ENCODE data around the gene LEMD2.
A peak's percentile ranks its signal among the peaks of the same experiment; 100 is the strongest.

LEMD2 gene

GRCh38 chr6:33788694-33789549, at the start of gene LEMD2:
Gene LEMD2, minus strand, starts transcription at chr6:33789130. Its CDS starts 14 bp downstream, at chr6:33789116.
- POLR2A ChIA-PET = interaction anchor here (0.8 to 2.6 kb wide), 4 partner anchors 10 to 77 kb away, joined by 3 to 13 read pairs (median 7); partner anchors contain the start of gene UQCC2
- TF ChIP-seq L3MBTL2 (conservative IDR thresholded peaks at IDR 0.05) (no peak), BHLHE40 (IDR thresholded peaks at IDR 0.05; ENCODE audit: borderline replicate concordance) (no peak), SUZ12 (IDR thresholded peaks at IDR 0.05) (no peak), HDGF (IDR thresholded peaks at IDR 0.05; ENCODE audit: borderline replicate concordance) (no peak), FOXM1 (IDR thresholded peaks at IDR 0.05; ENCODE audit: borderline replicate concordance) (no peak), SP1 (IDR thresholded peaks at IDR 0.05) (no peak), TARDBP (IDR thresholded peaks at IDR 0.05) (no peak), ELF4 (IDR thresholded peaks at IDR 0.05) (peak; percentile 59), ZNF384 (IDR thresholded peaks at IDR 0.05) (no peak), PKNOX1 (IDR thresholded peaks at IDR 0.05) (peak; percentile 72), LEF1 (IDR thresholded peaks at IDR 0.05; ENCODE audit: borderline replicate concordance) (no peak)
- DNase-seq (ENCODE audit: extremely low spot score) = peak; percentile 95
- CTCF ChIA-PET = interaction anchor here (0.9 kb wide), 1 partner anchor 17 kb away, joined by 3 read pairs; no protein-coding TSS in a partner anchor

- no peak for DNase-seq (ENCODE audit: extremely low spot score)
- TF ChIP-seq NFRKB (IDR thresholded peaks at IDR 0.05) (no peak), FOXM1 (IDR thresholded peaks at IDR 0.05; ENCODE audit: borderline replicate concordance) (no peak), ARNT (IDR thresholded peaks at IDR 0.05) (no peak), TARDBP (IDR thresholded peaks at IDR 0.05) (no peak), ELF4 (IDR thresholded peaks at IDR 0.05) (no peak), SUZ12 (IDR thresholded peaks at IDR 0.05) (no peak), FOXK2 (IDR thresholded peaks at IDR 0.05) (no peak), ZNF384 (IDR thresholded peaks at IDR 0.05) (no peak), BHLHE40 (IDR thresholded peaks at IDR 0.05; ENCODE audit: borderline replicate concordance) (no peak), HDGF (IDR thresholded peaks at IDR 0.05; ENCODE audit: borderline replicate concordance) (no peak), CTBP1 (IDR thresholded peaks at IDR 0.05; ENCODE audit: borderline replicate concordance) (no peak), LEF1 (IDR thresholded peaks at IDR 0.05; ENCODE audit: borderline replicate concordance) (no peak), PKNOX1 (IDR thresholded peaks at IDR 0.05) (no peak), FOXA1 (IDR thresholded peaks at IDR 0.05) (no peak), L3MBTL2 (conservative IDR thresholded peaks at IDR 0.05) (no peak), SP1 (IDR thresholded peaks at IDR 0.05) (no peak)
- POLR2A ChIA-PET = interaction anchor here (0.8 kb wide), 1 partner anchor 26 kb away, joined by 3 read pairs; no protein-coding TSS in a partner anchor
- CTCF ChIA-PET = no interaction called here
Observed at GRCh38 chr6:33837971-33838665, 49.2 kb upstream of the LEMD2 start.

GRCh38 chr6:33836806-33837469, 48.0 kb upstream of the LEMD2 start:
- TF ChIP-seq ELF4 (IDR thresholded peaks at IDR 0.05) (no peak), ARNT (IDR thresholded peaks at IDR 0.05) (no peak), NFRKB (IDR thresholded peaks at IDR 0.05) (no peak), LEF1 (IDR thresholded peaks at IDR 0.05; ENCODE audit: borderline replicate concordance) (no peak), HDGF (IDR thresholded peaks at IDR 0.05; ENCODE audit: borderline replicate concordance) (no peak), L3MBTL2 (conservative IDR thresholded peaks at IDR 0.05) (no peak), SUZ12 (IDR thresholded peaks at IDR 0.05) (no peak), TARDBP (IDR thresholded peaks at IDR 0.05) (no peak), PKNOX1 (IDR thresholded peaks at IDR 0.05) (no peak), CTBP1 (IDR thresholded peaks at IDR 0.05; ENCODE audit: borderline replicate concordance) (no peak), FOXK2 (IDR thresholded peaks at IDR 0.05) (no peak), FOXM1 (IDR thresholded peaks at IDR 0.05; ENCODE audit: borderline replicate concordance) (no peak), BHLHE40 (IDR thresholded peaks at IDR 0.05; ENCODE audit: borderline replicate concordance) (no peak), ZNF384 (IDR thresholded peaks at IDR 0.05) (no peak), FOXA1 (IDR thresholded peaks at IDR 0.05) (no peak), SP1 (IDR thresholded peaks at IDR 0.05) (no peak)
- no peak for DNase-seq (ENCODE audit: extremely low spot score)
- ChIA-PET CTCF (interaction anchor here (0.6 kb wide), 1 partner anchor 13 kb away, joined by 3 read pairs; no protein-coding TSS in a partner anchor), POLR2A (no interaction called here)

GRCh38 chr6:33834401-33835392, 45.8 kb upstream of the LEMD2 start:
- no peak for DNase-seq (ENCODE audit: extremely low spot score)
- peak; percentile 47; the same call in 1 of the 2 replicates for TF ChIP-seq L3MBTL2 (conservative IDR thresholded peaks at IDR 0.05)
- no peak for TF ChIP-seq LEF1 (IDR thresholded peaks at IDR 0.05; ENCODE audit: borderline replicate concordance)
- CTCF ChIA-PET = no interaction called here

More at GRCh38 chr6:33834401-33835392, 45.8 kb upstream of the LEMD2 start:
- POLR2A ChIA-PET = interaction anchor here (1.0 kb wide), 1 partner anchor 26 kb away, joined by 3 read pairs; no protein-coding TSS in a partner anchor

All from HEK293T (cell line).